Measurements from ENCODE around the gene KHSRP. TPM values are rescaled to one million over a fixed set of nuclear protein-coding genes. Genes with fewer than 3 reads are reported as not detected.

KHSRP gene
- total RNA-seq, 4 donors from 2014 or later: 116 to 143 (median 131) TPM

DNA sequence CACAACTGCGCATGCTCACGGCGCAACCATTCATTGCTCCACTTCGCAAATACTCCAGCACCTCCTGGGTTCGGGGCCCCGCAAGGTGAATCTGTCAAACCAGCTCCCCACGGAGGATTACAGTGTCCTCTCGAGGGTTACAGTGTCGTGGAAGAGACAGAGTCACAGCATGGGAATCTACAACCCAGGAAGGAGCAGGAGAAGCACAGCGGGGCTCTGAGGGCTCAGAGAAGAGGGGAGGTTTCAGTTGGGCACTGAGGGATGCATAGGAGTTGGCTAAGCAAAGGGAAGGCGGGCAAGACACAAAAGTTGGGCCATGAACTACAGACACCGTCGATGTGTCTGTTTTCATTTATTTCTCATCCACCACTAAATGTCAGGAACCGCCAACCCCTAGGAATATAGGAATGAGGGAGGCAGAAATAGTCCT, 30.6 kb downstream of the KHSRP start:
- 22 to 27% methylated on average over 14 of the region's 14 CpGs for WGBS, 2 donors
- intact Hi-C loops (cut with DNase I; ENCODE audit: low total_unique reads): no loop called here
- H3K4me3 ChIP-seq (ENCODE audit: low read depth, poor library complexity, severe bottlenecking): peak overlapping the region; percentile 41
- TF ChIP-seq POLR2A (IDR thresholded peaks at IDR 0.05): no peak
- TF ChIP-seq, protein P1, sequence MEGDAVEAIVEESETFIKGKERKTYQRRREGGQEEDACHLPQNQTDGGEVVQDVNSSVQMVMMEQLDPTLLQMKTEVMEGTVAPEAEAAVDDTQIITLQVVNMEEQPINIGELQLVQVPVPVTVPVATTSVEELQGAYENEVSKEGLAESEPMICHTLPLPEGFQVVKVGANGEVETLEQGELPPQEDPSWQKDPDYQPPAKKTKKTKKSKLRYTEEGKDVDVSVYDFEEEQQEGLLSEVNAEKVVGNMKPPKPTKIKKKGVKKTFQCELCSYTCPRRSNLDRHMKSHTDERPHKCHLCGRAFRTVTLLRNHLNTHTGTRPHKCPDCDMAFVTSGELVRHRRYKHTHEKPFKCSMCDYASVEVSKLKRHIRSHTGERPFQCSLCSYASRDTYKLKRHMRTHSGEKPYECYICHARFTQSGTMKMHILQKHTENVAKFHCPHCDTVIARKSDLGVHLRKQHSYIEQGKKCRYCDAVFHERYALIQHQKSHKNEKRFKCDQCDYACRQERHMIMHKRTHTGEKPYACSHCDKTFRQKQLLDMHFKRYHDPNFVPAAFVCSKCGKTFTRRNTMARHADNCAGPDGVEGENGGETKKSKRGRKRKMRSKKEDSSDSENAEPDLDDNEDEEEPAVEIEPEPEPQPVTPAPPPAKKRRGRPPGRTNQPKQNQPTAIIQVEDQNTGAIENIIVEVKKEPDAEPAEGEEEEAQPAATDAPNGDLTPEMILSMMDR (IDR thresholded peaks at IDR 0.05): no peak
- DNase-seq (ENCODE audit: low spot score in 2 of 2): no peak

DNA sequence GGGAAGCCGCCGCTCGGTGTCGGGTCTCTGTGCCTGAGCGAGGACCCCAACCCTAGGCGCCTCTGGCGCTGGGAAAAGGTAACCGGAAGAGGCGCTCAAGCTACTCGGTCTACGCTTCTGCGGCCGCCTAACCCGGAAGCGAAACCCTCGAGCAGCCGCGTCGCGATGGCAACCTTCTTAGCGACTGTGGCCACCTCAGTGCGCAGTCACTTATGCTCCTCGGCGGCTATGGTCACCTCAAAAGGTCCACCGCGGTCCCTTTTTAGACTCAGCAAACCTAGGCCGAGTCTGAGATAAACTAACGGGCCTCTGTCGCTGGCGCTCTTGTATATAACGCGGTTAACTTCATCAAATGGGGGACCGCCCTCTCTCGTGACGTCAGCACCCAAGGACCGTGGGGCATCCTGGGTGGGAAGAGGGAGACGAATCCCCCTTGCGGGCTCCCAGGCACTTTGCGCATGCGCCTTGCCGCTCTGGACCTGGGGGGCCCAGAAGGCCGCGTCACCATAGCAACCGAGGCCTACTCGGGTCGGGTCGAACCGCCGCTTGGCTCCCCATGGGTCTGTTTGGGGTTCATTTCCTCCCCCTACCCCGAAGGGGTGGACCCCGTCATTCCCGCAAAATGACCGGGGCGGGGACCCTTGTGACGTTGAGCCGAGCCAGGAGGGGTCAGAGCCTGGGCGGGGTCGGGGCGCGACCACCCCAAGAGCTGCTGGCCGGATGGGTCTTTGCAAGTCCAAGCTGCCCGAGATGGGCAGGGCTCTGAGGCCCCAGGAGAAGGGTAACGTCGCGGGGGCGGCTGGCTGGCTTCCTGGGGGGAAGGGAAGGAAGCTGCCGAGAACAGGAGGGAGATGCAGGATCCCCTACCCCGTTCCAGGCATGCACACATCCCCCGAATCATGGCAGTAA, 31.3 kb downstream of the KHSRP start, which contains the start of gene GTF2F1:
Gene GTF2F1 (minus strand): TSS at position 91 of the 909 bp plus-strand sequence. CDS start 169 bp downstream, outside the sequence.
- intact Hi-C loops (cut with DNase I; ENCODE audit: low total_unique reads): no loop called here
- 0 to 1% methylated on average over 48 to 54 of the region's 69 CpGs for WGBS, 2 donors
- peak; percentile 85 to 98 for DNase-seq (ENCODE audit: low spot score in 2 of 2)
- TF ChIP-seq POLR2A (IDR thresholded peaks at IDR 0.05): no peak
- TF ChIP-seq, protein P1 (IDR thresholded peaks at IDR 0.05): no peak
- peak within 1 kb of the TSS; percentile 41 for H3K4me3 ChIP-seq (ENCODE audit: low read depth, poor library complexity, severe bottlenecking)

DNA sequence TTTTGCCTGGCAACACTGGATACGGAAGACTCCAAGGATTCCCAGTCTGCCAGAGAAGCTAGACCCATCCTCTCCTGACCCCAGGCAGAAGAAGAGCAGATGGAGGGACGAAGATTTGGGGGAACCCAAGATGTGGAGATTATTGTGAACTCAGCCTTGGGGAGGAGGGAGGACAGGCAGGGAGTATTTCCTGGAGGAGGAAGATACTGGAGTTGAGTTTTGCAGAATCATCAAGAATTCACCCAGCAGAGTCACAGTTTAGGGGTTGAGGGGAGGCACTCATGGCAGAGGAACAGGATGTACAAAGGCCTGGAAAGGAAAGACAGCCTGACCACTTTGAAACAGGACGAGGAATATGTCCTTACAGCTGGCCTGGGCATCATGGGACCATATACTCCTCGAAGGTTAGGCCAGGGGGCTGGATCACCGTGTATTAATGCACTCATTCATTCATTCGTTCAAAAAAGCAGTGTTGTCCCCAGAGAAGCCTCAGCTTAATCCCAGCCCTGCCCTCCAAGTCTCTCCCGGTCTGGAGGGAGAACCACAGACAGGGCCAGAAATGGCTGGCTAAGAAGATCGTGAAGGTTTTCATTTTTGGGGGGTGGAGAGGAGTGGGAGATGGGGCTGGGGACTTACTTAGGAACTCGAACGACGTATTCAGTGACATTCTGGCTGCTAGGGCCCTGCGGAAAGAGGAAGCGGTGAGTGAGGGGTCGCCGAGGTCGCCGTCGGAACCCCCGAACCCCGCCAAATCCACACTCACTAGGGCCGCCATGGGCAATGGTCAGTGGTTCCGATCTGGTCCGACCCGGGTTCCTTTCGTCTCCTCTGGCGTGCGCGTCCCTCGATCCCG, 32.2 kb downstream of the KHSRP start:
- 7 to 9% methylated on average over 21 to 30 of the region's 30 CpGs for WGBS, 2 donors
- intact Hi-C loops (cut with DNase I; ENCODE audit: low total_unique reads): no loop called here
- DNase-seq (ENCODE audit: low spot score in 2 of 2): no peak
- TF ChIP-seq, protein P1 (IDR thresholded peaks at IDR 0.05): no peak
- no peak for TF ChIP-seq POLR2A (IDR thresholded peaks at IDR 0.05)
- peak overlapping the region; percentile 41 for H3K4me3 ChIP-seq (ENCODE audit: low read depth, poor library complexity, severe bottlenecking)

DNA sequence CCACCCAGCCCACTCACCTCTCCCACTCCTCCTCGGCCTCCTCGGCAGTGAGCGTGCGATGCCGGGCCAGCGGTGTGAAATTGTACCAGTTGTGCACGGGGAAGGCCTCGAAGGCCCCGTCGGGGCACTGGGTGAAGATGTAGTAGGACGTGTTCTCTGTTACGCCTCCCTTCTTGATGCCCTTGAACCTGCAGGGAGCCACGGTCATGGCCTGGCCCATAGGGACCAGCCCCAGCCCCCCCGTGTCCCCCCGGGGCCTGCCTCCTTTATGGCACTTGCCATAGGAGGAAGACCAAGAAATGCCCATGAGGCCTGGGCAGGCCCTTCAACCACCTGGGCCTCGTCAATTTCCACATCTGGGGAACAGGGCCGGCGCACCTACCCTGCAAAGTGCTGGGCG, 37.2 kb downstream of the KHSRP start:
- intact Hi-C loops (cut with DNase I; ENCODE audit: low total_unique reads): no loop called here
- no peak for DNase-seq (ENCODE audit: low spot score in 2 of 2)
- H3K4me3 ChIP-seq (ENCODE audit: low read depth, poor library complexity, severe bottlenecking): no peak overlapping the region
- WGBS, 2 donors: 90 to 93% methylated on average over 18 to 19 of the region's 19 CpGs
- TF ChIP-seq, protein P1 (IDR thresholded peaks at IDR 0.05): no peak

DNA sequence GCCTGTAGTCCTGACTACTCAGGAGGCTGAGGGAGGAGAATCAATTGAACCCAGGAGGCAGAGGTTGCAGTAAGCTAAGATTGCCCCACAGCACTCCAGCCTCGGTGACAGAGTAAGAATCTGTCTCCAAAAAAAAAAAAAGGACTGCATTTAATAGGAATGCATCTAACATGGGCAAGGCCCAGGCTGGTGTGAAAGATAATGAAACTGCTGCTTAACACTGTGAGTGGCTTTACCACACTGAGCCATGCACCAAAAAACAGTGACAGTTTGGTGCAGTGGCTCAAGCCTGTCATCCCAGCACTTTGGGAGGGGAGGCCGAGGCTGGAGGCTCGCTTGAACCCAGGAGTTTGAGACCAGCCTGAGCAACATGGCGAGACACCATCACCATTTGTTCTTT, 40.2 kb downstream of the KHSRP start:
- intact Hi-C loops (cut with DNase I; ENCODE audit: low total_unique reads): no loop called here
- WGBS, 2 donors: 93 to 94% methylated on average over 4 of the region's 4 CpGs

More for the DNA sequence above, 40.2 kb downstream of the KHSRP start:
- H3K4me3 ChIP-seq (ENCODE audit: low read depth, poor library complexity, severe bottlenecking): no peak overlapping the region
- TF ChIP-seq, protein P1 (IDR thresholded peaks at IDR 0.05): no peak
- TF ChIP-seq POLR2A (IDR thresholded peaks at IDR 0.05): no peak
- no peak for DNase-seq (ENCODE audit: low spot score in 2 of 2)

All from lower leg skin (tissue), 4 donors.